Natural killer cell treated with Interleukin-12 subunit alpha and Interleukin-12 subunit beta and Interleukin-15 and Interleukin-18, amount 100 ng/mL, for 72 hours (primary cell): ENCODE measurements around the gene CDC25B. TPM values are rescaled to one million over a fixed set of nuclear protein-coding genes. Genes with fewer than 3 reads are reported as not detected.
A peak's percentile ranks its signal among the peaks of the same experiment; 100 is the strongest.

Source experiments
- ATAC-seq, 2 donors: fragments of 150-1000 bp; cut with Tn5 transposase in 1 of 2; sonication (Bioruptor Pico), chemical (Tn5 transposase) in 1 of 2; 2 replicates each; pipeline ENCODE4 v1.10.0; 2021
- DNase-seq: peaks from one replicate; pipeline ENCODE4 v3.0.0; 2022; ENCODE audit warnings: low spot score
- H3K27ac Mint-ChIP-seq, 2 donors: 1 replicate in 1 of 2; 2 replicates in 1 of 2; pipeline ENCODE4 v1.8.0; 2022; ENCODE audit warnings: mixed read lengths in 2 of 2, mild to moderate bottlenecking in 1 of 2, moderate library complexity in 1 of 2
- H3K27me3 Mint-ChIP-seq, 2 donors: 1 replicate in 1 of 2; 2 replicates in 1 of 2; pipeline ENCODE4 v1.8.0; 2022; ENCODE audit warnings: mixed read lengths in 2 of 2
- H3K36me3 Mint-ChIP-seq: one replicate; pipeline ENCODE4 v1.8.0; 2022; ENCODE audit warnings: mixed read lengths
- H3K4me1 Mint-ChIP-seq, 2 donors: 1 replicate in 1 of 2; 2 replicates in 1 of 2; pipeline ENCODE4 v1.8.0; 2022; ENCODE audit warnings: low read depth in 2 of 2, mixed read lengths in 2 of 2, mild to moderate bottlenecking in 1 of 2
- H3K4me3 Mint-ChIP-seq: one replicate; pipeline ENCODE4 v1.8.0; 2022; ENCODE audit warnings: mixed read lengths
- H3K9me3 Mint-ChIP-seq: 2 replicates; pipeline ENCODE4 v1.8.0; 2022; ENCODE audit warnings: mixed read lengths
- total RNA-seq, 2 donors: library from RNA; stranded (reverse); gene quantifications; one replicate each; pipeline ENCODE4 v1.2.3, GENCODE V29; 2022

The CDC25B gene
- total RNA-seq = 10 to 100 TPM; 38.9 to 84.1 TPM

- no peaks in the 10 kb centered on the region for H3K36me3 Mint-ChIP-seq
- no peaks in the 10 kb centered on the region for H3K27me3 Mint-ChIP-seq
- peak; percentile 92 for DNase-seq
- peak within 1 kb of the TSS; percentile 92 to 99 for H3K27ac Mint-ChIP-seq
- peaks cover 31 to 35% of the 10 kb centered on the region in 2 donors for H3K4me1 Mint-ChIP-seq
- H3K9me3 Mint-ChIP-seq = no peaks in the 10 kb centered on the region
- ATAC-seq = peak; percentile 92
- H3K4me3 Mint-ChIP-seq = peak within 1 kb of the TSS; percentile 92
Observed at GRCh38 chr20:3795511-3796468, at the start of gene CDC25B. Gene CDC25B, plus strand, starts transcription at chr20:3796310. Its CDS starts 222 bp downstream, at chr20:3796532.

GRCh38 chr20:3747471-3747870 lies 48.6 kb upstream of the CDC25B start:
- no peak for ATAC-seq
- H3K27ac Mint-ChIP-seq = no peak overlapping the region

GRCh38 chr20:3748073-3748472 lies 48.0 kb upstream of the CDC25B start:
- Mint-ChIP-seq H3K36me3 (no peaks in the 10 kb centered on the region), H3K27me3 (no peaks in the 10 kb centered on the region), H3K4me3 (no peak overlapping the region), H3K9me3 (no peaks in the 10 kb centered on the region), H3K4me1 (peaks cover 0 to 16% of the 10 kb centered on the region in 2 donors), H3K27ac (no peak overlapping the region)
- DNase-seq (no peak), ATAC-seq (no peak)

More at GRCh38 chr20:3747471-3747870, 48.6 kb upstream of the CDC25B start:
- no peaks in the 10 kb centered on the region for H3K9me3 Mint-ChIP-seq
- no peaks in the 10 kb centered on the region for H3K27me3 Mint-ChIP-seq
- DNase-seq = no peak
- no peaks in the 10 kb centered on the region for H3K36me3 Mint-ChIP-seq
- H3K4me3 Mint-ChIP-seq = no peak overlapping the region
- peaks cover 0 to 15% of the 10 kb centered on the region in 2 donors for H3K4me1 Mint-ChIP-seq

DNA sequence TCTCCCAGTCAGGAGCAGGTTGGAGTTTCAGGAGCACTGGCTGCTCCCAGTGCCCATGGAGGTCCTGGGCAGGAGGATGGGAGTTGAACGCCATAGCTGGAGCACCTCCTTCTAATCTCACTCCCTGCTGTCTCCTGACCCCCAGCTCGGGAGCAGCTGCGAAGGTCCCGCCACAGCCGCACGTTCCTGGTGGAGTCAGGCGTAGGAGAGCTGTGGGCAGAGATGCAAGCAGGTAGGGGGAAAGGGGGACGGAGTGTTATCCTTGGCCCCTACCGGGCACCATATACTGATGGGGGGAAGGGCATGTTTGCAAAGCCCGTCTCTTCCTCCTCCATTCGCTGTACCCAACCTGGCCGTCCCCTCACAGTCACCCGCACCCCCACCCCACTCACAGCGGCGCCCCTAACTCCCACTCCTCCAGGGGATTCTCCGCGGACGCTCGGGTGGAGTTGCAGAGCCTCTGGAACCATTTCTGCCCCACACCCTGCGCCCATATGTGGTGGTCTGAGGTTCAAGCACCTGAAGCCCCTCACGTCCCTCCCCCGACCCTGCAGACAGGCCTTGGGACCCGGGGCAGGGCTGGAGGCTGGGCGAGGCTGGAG lies 46.9 kb upstream of the CDC25B start:
- no peaks in the 10 kb centered on the region for H3K27me3 Mint-ChIP-seq
- ATAC-seq = no peak
- H3K27ac Mint-ChIP-seq = no peak overlapping the region
- no peaks in the 10 kb centered on the region for H3K36me3 Mint-ChIP-seq
- peaks cover 0 to 16% of the 10 kb centered on the region in 2 donors for H3K4me1 Mint-ChIP-seq
- no peak for DNase-seq
- H3K4me3 Mint-ChIP-seq = no peak overlapping the region
- no peaks in the 10 kb centered on the region for H3K9me3 Mint-ChIP-seq

GRCh38 chr20:3749689-3750531 lies 46.2 kb upstream of the CDC25B start:
- no peaks in the 10 kb centered on the region for H3K36me3 Mint-ChIP-seq
- no peak overlapping the region for H3K27ac Mint-ChIP-seq
- no peak overlapping the region for H3K4me3 Mint-ChIP-seq
- peak; percentile 46 to 50 for ATAC-seq
- no peaks in the 10 kb centered on the region for H3K27me3 Mint-ChIP-seq
- peaks cover 0 to 11% of the 10 kb centered on the region in 2 donors for H3K4me1 Mint-ChIP-seq
- no peak for DNase-seq
- no peaks in the 10 kb centered on the region for H3K9me3 Mint-ChIP-seq

DNA sequence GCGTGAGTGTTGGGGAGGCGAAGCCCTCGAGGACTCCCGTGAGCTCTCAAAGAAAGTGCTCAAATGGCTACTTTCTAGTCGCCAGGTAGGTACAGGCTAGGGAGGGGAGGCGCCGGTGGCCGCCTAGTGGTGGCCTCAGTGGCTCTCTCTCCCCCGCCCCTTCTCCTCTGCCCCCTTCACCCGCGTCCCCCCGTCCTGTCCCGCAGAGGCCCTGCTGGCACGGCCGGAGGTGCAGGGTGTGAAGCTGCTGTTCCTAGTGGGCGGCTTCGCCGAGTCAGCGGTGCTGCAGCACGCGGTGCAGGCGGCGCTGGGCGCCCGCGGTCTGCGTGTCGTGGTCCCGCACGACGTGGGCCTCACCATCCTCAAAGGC lies 44.8 kb upstream of the CDC25B start:
- ATAC-seq = no peak
- no peaks in the 10 kb centered on the region for H3K36me3 Mint-ChIP-seq
- no peaks in the 10 kb centered on the region for H3K27me3 Mint-ChIP-seq

DNA sequence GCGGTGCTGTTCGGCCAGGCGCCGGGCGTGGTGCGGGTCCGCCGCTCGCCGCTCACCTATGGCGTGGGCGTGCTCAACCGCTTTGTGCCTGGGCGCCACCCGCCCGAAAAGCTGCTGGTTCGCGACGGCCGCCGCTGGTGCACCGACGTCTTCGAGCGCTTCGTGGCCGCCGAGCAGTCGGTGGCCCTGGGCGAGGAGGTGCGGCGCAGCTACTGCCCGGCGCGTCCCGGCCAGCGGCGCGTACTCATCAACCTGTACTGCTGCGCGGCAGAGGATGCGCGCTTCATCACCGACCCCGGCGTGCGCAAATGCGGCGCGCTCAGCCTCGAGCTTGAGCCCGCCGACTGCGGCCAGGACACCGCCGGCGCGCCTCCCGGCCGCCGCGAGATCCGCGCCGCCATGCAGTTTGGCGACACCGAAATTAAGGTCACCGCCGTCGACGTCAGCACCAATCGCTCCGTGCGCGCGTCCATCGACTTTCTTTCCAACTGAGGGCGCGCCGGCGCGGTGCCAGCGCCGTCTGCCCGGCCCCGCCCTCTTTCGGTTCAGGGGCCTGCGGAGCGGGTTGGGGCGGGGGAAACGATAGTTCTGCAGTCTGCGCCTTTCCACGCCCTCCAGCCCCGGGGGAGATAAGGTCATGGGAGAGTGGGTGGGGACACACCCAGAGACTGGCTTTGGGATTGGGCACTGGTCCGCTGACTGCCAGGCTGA lies 44.3 kb upstream of the CDC25B start:
- Mint-ChIP-seq H3K27ac (no peak overlapping the region), H3K4me1 (peaks cover 0 to 7% of the 10 kb centered on the region in 2 donors), H3K4me3 (no peak overlapping the region), H3K36me3 (no peaks in the 10 kb centered on the region), H3K9me3 (no peaks in the 10 kb centered on the region), H3K27me3 (no peaks in the 10 kb centered on the region)
- peak; percentile 19 to 61 for ATAC-seq
- no peak for DNase-seq

More for the DNA sequence above, 44.8 kb upstream of the CDC25B start:
- no peak for DNase-seq
- no peak overlapping the region for H3K4me3 Mint-ChIP-seq
- no peak overlapping the region for H3K27ac Mint-ChIP-seq
- peaks cover 0 to 7% of the 10 kb centered on the region in 2 donors for H3K4me1 Mint-ChIP-seq
- H3K9me3 Mint-ChIP-seq = no peaks in the 10 kb centered on the region

DNA sequence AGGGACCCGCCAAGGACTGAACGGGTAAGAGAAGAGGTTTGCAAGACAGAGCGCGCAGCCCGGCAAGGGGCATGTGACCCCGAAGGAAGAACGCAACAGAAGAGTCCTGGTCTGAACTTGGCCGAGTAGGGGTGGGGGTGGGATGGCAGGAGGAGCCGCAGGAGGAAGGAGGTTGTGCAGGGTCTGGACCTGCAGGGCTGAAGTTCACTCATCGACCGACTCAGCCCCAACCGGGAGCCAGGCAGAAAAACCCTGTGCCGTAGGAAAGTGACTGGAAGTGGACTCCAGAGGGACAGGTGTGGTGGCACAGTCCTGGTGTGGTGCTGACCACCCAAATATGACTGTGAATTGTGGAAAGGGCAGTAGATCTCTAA lies 43.7 kb upstream of the CDC25B start:
- ATAC-seq (no peak), DNase-seq (no peak)
- Mint-ChIP-seq H3K36me3 (no peaks in the 10 kb centered on the region), H3K4me3 (no peak overlapping the region), H3K27me3 (no peaks in the 10 kb centered on the region), H3K27ac (no peak overlapping the region), H3K9me3 (no peaks in the 10 kb centered on the region), H3K4me1 (peaks cover 0 to 7% of the 10 kb centered on the region in 2 donors)

- no peaks in the 10 kb centered on the region for H3K9me3 Mint-ChIP-seq
Observed at GRCh38 chr20:3753098-3753497, 43.0 kb upstream of the CDC25B start.

DNA sequence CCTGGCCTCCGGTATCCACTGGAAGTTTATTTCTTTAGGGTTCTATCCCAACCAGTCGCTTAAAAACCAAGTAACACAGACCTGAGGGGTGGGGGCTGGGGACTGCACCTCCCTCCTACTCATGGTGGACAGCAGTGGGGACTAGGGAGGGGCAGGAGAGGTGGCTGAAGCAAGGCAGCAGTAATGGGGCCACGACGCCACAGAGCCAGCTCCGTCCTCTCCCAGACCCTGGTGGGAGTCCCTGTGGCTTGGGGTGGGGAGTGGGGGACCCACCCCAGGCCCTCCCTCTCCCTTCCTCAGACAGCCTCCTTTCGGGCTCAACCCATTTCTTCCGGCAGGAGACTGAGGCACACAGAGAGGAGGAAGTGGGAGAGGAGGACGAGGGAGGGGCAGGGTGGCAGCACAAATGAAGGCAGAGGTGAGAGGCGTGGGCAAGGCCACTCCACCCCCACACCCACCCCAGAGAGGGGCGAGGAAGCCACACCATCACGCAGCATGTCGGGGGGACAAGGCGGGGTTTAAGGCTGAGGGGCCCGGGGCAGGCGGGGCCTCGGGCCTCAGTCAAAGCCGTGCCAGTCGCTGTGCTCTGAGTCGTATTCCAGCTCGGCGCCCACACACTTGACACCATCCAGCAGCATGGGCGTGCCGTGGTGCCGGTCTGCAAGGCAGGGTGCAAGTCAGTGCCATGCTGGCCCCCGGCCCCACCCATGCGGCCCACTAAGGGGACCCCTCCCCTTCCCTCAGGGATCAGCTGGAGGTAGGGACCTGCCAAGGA lies 42.4 kb upstream of the CDC25B start:
- DNase-seq (no peak), ATAC-seq (no peak)
- H3K36me3 Mint-ChIP-seq = no peaks in the 10 kb centered on the region
- no peak overlapping the region for H3K4me3 Mint-ChIP-seq
- no peak overlapping the region for H3K27ac Mint-ChIP-seq
- no peaks in the 10 kb centered on the region for H3K9me3 Mint-ChIP-seq
- peaks cover 0 to 7% of the 10 kb centered on the region in 2 donors for H3K4me1 Mint-ChIP-seq
- no peaks in the 10 kb centered on the region for H3K27me3 Mint-ChIP-seq

More at GRCh38 chr20:3753098-3753497, 43.0 kb upstream of the CDC25B start:
- no peak overlapping the region for H3K4me3 Mint-ChIP-seq
- no peak overlapping the region for H3K27ac Mint-ChIP-seq
- H3K4me1 Mint-ChIP-seq = peaks cover 0 to 7% of the 10 kb centered on the region in 2 donors
- no peaks in the 10 kb centered on the region for H3K36me3 Mint-ChIP-seq
- ATAC-seq = peak; percentile 63 to 65
- no peak for DNase-seq
- no peaks in the 10 kb centered on the region for H3K27me3 Mint-ChIP-seq

DNA sequence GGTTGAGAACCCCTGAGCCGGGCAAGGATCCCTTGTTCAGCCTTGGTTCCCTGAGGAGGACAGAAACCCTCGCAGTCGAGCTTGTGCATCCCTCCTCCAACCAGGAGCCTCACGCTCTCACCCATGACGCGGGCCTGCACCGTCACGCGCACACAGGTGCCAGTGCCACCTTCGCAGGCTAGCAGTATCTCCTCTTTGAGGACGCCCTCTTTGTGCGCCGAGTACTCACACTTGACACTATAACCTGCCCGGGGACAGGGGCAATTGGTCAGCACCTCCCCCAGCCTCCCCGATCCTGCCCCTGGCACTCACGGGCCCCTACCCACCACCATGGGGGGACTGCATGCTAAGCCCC lies 41.9 kb upstream of the CDC25B start:
- Mint-ChIP-seq H3K4me1 (peaks cover 0 to 7% of the 10 kb centered on the region in 2 donors), H3K9me3 (no peaks in the 10 kb centered on the region), H3K27me3 (no peaks in the 10 kb centered on the region), H3K4me3 (no peak overlapping the region), H3K27ac (no peak overlapping the region), H3K36me3 (no peaks in the 10 kb centered on the region)
- ATAC-seq = no peak
- DNase-seq = no peak

DNA sequence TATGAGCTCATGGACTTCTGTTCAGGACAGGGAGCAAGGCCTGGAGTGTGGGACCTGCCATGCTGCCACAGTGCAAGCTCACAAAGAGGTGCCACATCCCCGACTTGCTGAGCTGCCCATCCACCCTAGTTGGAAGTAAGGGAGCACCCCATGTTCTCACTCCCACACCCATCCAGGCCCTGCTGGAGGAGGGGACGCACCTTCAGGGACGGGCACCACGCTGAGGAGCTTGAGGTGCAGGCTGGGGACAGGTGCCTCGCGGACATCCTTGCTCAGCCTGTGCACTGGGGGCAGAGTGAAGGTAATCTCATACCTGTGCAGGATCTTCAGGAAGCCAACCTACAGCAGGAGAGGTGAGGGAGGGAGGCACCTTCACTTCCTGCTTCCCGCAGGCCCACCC lies 40.8 kb upstream of the CDC25B start:
- Mint-ChIP-seq H3K4me3 (no peak overlapping the region), H3K4me1 (peaks cover 0 to 7% of the 10 kb centered on the region in 2 donors), H3K9me3 (no peaks in the 10 kb centered on the region), H3K36me3 (no peaks in the 10 kb centered on the region), H3K27ac (no peak overlapping the region), H3K27me3 (no peaks in the 10 kb centered on the region)
- ATAC-seq (no peak), DNase-seq (no peak)
